Neuronal stem cell (in vitro differentiated cells): ENCODE measurements around the gene SDC4.
A peak's percentile ranks its signal among the peaks of the same experiment; 100 is the strongest.

Source experiments
- DNase-seq: peaks from one replicate; pipeline ENCODE4 v3.0.0-alpha.2; 2013; ENCODE audit warnings: low spot score
- H2AFZ ChIP-seq: one replicate; pipeline ENCODE4 v1.6.1; 2013; ENCODE audit warnings: mild to moderate bottlenecking, low read length, inconsistent platforms
- H2AK5ac ChIP-seq: 2 replicates; pipeline ENCODE4 v1.6.1; 2013; ENCODE audit warnings: low read depth, mild to moderate bottlenecking, inconsistent platforms, low read length, moderate library complexity, mixed read lengths
- H2BK120ac ChIP-seq: 2 replicates; pipeline ENCODE4 v1.6.1; 2013; ENCODE audit warnings: low read depth, mild to moderate bottlenecking, inconsistent platforms, low read length, moderate library complexity, mixed read lengths
- H2BK12ac ChIP-seq: one replicate; pipeline ENCODE4 v1.6.1; 2013; ENCODE audit warnings: low read length, inconsistent platforms
- H2BK15ac ChIP-seq: 2 replicates; pipeline ENCODE4 v1.6.1; 2013; ENCODE audit warnings: mild to moderate bottlenecking, low read length, inconsistent platforms, mixed read lengths
- H2BK5ac ChIP-seq: one replicate; pipeline ENCODE4 v1.6.1; 2013; ENCODE audit warnings: inconsistent platforms, mild to moderate bottlenecking, low read length, moderate library complexity
- H3K14ac ChIP-seq: one replicate; pipeline ENCODE4 v1.6.1; 2013; ENCODE audit warnings: low read length, inconsistent platforms
- H3K18ac ChIP-seq: 2 replicates; pipeline ENCODE4 v1.6.1; 2013; ENCODE audit warnings: low read length, inconsistent platforms
- H3K23ac ChIP-seq: 2 replicates; pipeline ENCODE4 v1.6.1; 2013; ENCODE audit warnings: low read depth, mild to moderate bottlenecking, mixed read lengths, low read length, inconsistent platforms; ENCODE audit not compliant: poor library complexity
- H3K27ac ChIP-seq: replicated peaks from 3 replicates; pipeline ENCODE4 v1.5.1; 2013; ENCODE audit warnings: low read length, inconsistent platforms
- H3K27me3 ChIP-seq, 3 experiments: 2 replicates each; pipeline ENCODE4 v1.6.1; 2013; ENCODE audit warnings: low read length in 3 of 3, mild to moderate bottlenecking in 2 of 3, inconsistent platforms in 1 of 3, low read depth in 1 of 3, mixed read lengths in 1 of 3, moderate library complexity in 1 of 3; ENCODE audit not compliant: control insufficient read depth in 3 of 3, insufficient read depth in 3 of 3
- H3K36me3 ChIP-seq, 2 donors: replicated peaks in 1 of 2; 2 replicates each; pipeline ENCODE4 v1.6.1; 2013; ENCODE audit warnings: low read length in 2 of 2; ENCODE audit not compliant: control insufficient read depth in 2 of 2, insufficient read depth in 2 of 2
- H3K4ac ChIP-seq: 2 replicates; pipeline ENCODE4 v1.6.1; 2013; ENCODE audit warnings: inconsistent platforms, mild to moderate bottlenecking, low read length, moderate library complexity
- H3K4me1 ChIP-seq, 2 donors: 1 replicate in 1 of 2; 2 replicates in 1 of 2; pipeline ENCODE4 v1.6.1; 2013; ENCODE audit warnings: low read length in 2 of 2, low read depth in 1 of 2; ENCODE audit not compliant: control insufficient read depth in 2 of 2, insufficient read depth in 1 of 2
- H3K4me2 ChIP-seq: one replicate; pipeline ENCODE4 v1.6.1; 2013; ENCODE audit warnings: mild to moderate bottlenecking, low read length, inconsistent platforms; ENCODE audit not compliant: insufficient read depth, poor library complexity, severe bottlenecking
- H3K4me3 ChIP-seq, 2 donors: 2 replicates each; pipeline ENCODE4 v1.5.1; 2013; ENCODE audit warnings: low read length in 2 of 2, mild to moderate bottlenecking in 2 of 2, inconsistent platforms in 1 of 2, moderate library complexity in 1 of 2
- H3K79me1 ChIP-seq: one replicate; pipeline ENCODE4 v1.6.1; 2013; ENCODE audit warnings: low read depth, mild to moderate bottlenecking, inconsistent platforms, low read length, moderate library complexity
- H3K9ac ChIP-seq: one replicate; pipeline ENCODE4 v1.6.1; 2013; ENCODE audit warnings: mild to moderate bottlenecking, low read depth, low read length, inconsistent platforms; ENCODE audit not compliant: poor library complexity
- H3K9me3 ChIP-seq, 2 donors: replicated peaks in 1 of 2; 2 replicates each; pipeline versions ENCODE3 to v1.6.1; 2013; ENCODE audit warnings: low read length in 2 of 2, mild to moderate bottlenecking in 2 of 2, inconsistent platforms in 1 of 2, low read depth in 1 of 2, mixed read lengths in 1 of 2, moderate library complexity in 1 of 2; ENCODE audit not compliant: control insufficient read depth in 2 of 2, insufficient read depth in 1 of 2
- H4K8ac ChIP-seq: one replicate; pipeline ENCODE4 v1.6.1; 2013; ENCODE audit warnings: low read depth, mild to moderate bottlenecking, inconsistent platforms, low read length, moderate library complexity
- H4K91ac ChIP-seq: one replicate; pipeline ENCODE4 v1.6.1; 2013; ENCODE audit warnings: low read length, low read depth, mild to moderate bottlenecking, inconsistent platforms; ENCODE audit not compliant: poor library complexity
- WGBS, 2 donors: extraction: QIAGEN DNeasy Blood & Tissue Kit; methylation state at CpG; one replicate each; pipeline ENCODE4 v1.1.7; 2013; ENCODE audit warnings: missing lambda C conversion rate in 2 of 2, mixed read lengths in 1 of 2; ENCODE audit not compliant: insufficient read length in 2 of 2, insufficient replicate concordance in 1 of 2; ENCODE audit errors: extremely low coverage in 2 of 2; 5-methylcytosine and 5-hydroxymethylcytosine counted together

Gene SDC4

DNA sequence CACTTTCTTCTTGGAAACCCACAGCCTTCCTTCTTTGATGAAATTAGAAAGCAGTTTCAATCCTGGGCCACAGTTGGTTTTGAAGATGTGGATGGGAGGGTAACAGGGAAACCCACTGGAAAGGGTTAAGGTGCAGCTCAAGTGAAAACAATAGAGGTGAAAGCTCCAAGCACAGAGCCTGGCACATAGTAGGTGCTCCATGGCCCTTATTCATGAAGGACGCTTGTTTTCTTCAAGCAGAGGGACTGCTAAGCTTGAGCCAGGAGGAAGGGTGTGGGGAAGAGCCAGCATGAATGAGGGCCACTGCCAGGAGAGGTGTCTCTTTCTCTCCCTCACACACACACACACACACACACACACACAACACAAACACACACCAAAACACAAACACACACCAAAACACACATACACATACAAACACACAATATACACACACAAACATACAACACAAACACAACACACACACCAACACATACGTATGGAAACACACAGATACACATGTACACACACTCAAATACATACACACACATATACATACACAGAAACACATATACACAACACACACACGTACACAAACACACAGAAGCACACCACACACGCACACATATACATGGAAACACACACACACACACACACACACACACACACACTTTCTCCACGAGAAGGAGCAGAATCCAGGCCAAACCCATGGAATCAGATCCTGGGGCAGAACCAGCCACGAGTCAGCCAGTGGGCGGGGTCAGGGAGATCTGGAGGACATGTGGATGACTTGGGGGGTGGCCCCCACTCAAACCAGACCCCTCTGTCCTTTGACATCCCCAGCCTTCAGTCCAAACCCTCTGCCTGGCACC is 65.3 kb downstream of the SDC4 start:
- no peak overlapping the region for H2BK5ac ChIP-seq
- H3K36me3 ChIP-seq, result no peaks in the 10 kb centered on the region
- no peak overlapping the region for H4K91ac ChIP-seq
- H3K9ac ChIP-seq, result peak overlapping the region; percentile 45
- H2AFZ ChIP-seq, result no peak overlapping the region
- 100% methylated on average over 1 of the region's 7 CpGs; no CpG with 5 or more reads in 1 of the 2 donors for WGBS, 2 donors
- no peak overlapping the region for H3K14ac ChIP-seq
- H3K18ac ChIP-seq, result no peak overlapping the region
- no peak overlapping the region for H3K23ac ChIP-seq
- no peak for DNase-seq
- no peaks in the 10 kb centered on the region for H3K4me1 ChIP-seq
- H3K79me1 ChIP-seq, result no peaks in the 10 kb centered on the region
- no peak overlapping the region for H4K8ac ChIP-seq
- H3K4me2 ChIP-seq, result no peak overlapping the region
- H2BK15ac ChIP-seq, result no peak overlapping the region
- H3K27me3 ChIP-seq, result peaks cover 0 to 16% (median 0%) of the 10 kb centered on the region in 3 experiments
- H2BK12ac ChIP-seq, result no peak overlapping the region
- H3K27ac ChIP-seq, result no peak overlapping the region
- no peak overlapping the region for H2BK120ac ChIP-seq
- H3K4me3 ChIP-seq, result no peak overlapping the region
- no peak overlapping the region for H2AK5ac ChIP-seq
- H3K4ac ChIP-seq, result no peak overlapping the region
- H3K9me3 ChIP-seq, result no peaks in the 10 kb centered on the region

DNA sequence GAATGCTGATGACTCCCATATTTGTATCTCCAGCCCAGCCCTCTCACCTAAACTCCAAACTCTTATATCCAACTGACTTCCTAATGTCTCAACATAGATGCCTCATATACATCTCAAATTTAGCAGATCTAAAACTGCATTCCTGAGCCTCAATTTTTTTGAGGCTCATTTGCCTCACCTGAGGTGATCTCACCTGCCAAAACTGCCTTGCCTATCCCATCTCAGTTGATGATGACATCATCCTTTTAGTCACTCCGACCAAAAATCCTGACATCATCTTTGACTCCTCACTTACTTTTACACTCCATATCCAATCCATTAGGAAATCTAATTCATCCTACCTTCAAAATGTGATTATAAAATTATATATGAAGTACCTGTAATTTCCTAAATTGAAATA is 68.2 kb downstream of the SDC4 start:
- no CpG with 5 or more reads among the region's 1 CpG for WGBS, 2 donors
- H3K27me3 ChIP-seq, result peaks cover 0 to 12% (median 0%) of the 10 kb centered on the region in 3 experiments
- no peak overlapping the region for H2AFZ ChIP-seq
- H3K14ac ChIP-seq, result no peak overlapping the region
- no peak overlapping the region for H3K4me2 ChIP-seq
- H4K8ac ChIP-seq, result no peak overlapping the region
- no peak overlapping the region for H2BK120ac ChIP-seq
- no peak overlapping the region for H2BK5ac ChIP-seq
- H2AK5ac ChIP-seq, result no peak overlapping the region
- H4K91ac ChIP-seq, result no peak overlapping the region
- H2BK12ac ChIP-seq, result no peak overlapping the region
- no peaks in the 10 kb centered on the region for H3K4me1 ChIP-seq
- no peaks in the 10 kb centered on the region for H3K36me3 ChIP-seq
- no peak overlapping the region for H2BK15ac ChIP-seq
- H3K4ac ChIP-seq, result no peak overlapping the region
- no peak overlapping the region for H3K9ac ChIP-seq
- no peak overlapping the region for H3K18ac ChIP-seq
- no peak overlapping the region for H3K27ac ChIP-seq
- H3K79me1 ChIP-seq, result no peaks in the 10 kb centered on the region
- no peak overlapping the region for H3K23ac ChIP-seq
- no peak overlapping the region for H3K4me3 ChIP-seq
- DNase-seq, result no peak
- no peaks in the 10 kb centered on the region for H3K9me3 ChIP-seq

DNA sequence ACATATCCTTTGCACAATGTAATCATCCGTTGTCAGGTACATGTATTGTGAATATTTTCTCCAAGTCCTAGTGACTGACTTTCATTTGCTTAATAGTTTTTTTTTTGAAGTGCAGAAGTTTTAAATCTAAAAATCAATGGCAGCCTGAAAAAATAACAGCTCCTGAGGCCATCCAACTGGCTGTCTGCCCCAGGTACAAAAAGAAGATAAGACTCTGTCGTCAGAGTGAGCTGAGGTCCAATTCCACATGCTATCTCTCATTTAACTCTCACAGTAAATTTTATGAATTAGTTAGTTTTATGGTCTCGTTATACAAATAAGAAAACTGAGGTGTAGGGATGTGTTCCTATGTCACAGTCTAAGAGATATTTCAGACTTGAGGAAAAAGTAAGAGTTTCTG is 72.9 kb downstream of the SDC4 start:
- WGBS, 2 donors, result no CpG with 5 or more reads among the region's 3 CpGs
- Histone ChIP-seq H2BK12ac (no peak overlapping the region), H3K27me3 (peaks cover 0 to 8% (median 0%) of the 10 kb centered on the region in 3 experiments), H3K14ac (no peak overlapping the region), H3K9ac (no peak overlapping the region), H4K8ac (no peak overlapping the region), H2BK5ac (no peak overlapping the region), H3K27ac (no peak overlapping the region), H2BK15ac (no peak overlapping the region), H3K79me1 (no peaks in the 10 kb centered on the region), H3K36me3 (no peaks in the 10 kb centered on the region), H2AFZ (no peak overlapping the region), H3K4me1 (no peaks in the 10 kb centered on the region), H3K18ac (no peak overlapping the region), H4K91ac (no peak overlapping the region), H3K9me3 (no peaks in the 10 kb centered on the region), H2BK120ac (no peak overlapping the region), H3K23ac (no peak overlapping the region), H3K4me2 (no peak overlapping the region), H2AK5ac (no peak overlapping the region), H3K4ac (no peak overlapping the region), H3K4me3 (no peak overlapping the region)
- no peak for DNase-seq
